Body of pancreas (tissue), 4 donors: Measurements from ENCODE around the gene SETD6. TPM values are rescaled to one million over a fixed set of nuclear protein-coding genes. Genes with fewer than 3 reads are reported as not detected.

Source experiments
- ATAC-seq: fragments of 150-250 bp; one replicate; pipeline ENCODE4 v1.9.1; 2016
- DNase-seq, 4 donors: peaks; one replicate each; pipeline ENCODE4 v3.0.0-alpha.2; 2019
- H3K27ac ChIP-seq, 4 donors: fragments of 200-600 bp; sonication (generic); 1 replicate in 3 of 4; 2 replicates in 1 of 4; pipeline versions ENCODE4 v1.5.1 to v1.6.1; 2016 to 2019; ENCODE audit warnings: mild to moderate bottlenecking in 1 of 4, mixed read lengths in 1 of 4, moderate library complexity in 1 of 4
- H3K27me3 ChIP-seq, 2 donors: fragments of 200-600 bp; sonication (generic); one replicate each; pipeline ENCODE4 v1.6.0; 2016; ENCODE audit warnings: mild to moderate bottlenecking in 1 of 2
- H3K36me3 ChIP-seq, 2 donors: fragments of 200-600 bp; sonication (generic); replicated peaks in 1 of 2; 2 replicates each; pipeline ENCODE4 v1.5.1; 2016; ENCODE audit warnings: low read depth in 2 of 2; ENCODE audit not compliant: insufficient read depth in 1 of 2
- H3K4me1 ChIP-seq: fragments of 200-600 bp; sonication (generic); one replicate; pipeline ENCODE4 v1.6.0; 2016
- H3K4me3 ChIP-seq, 2 donors: fragments of 200-600 bp; sonication (generic); 1 replicate in 1 of 2; 2 replicates in 1 of 2; pipeline ENCODE4 v1.5.1; 2016 to 2019
- H3K9me3 ChIP-seq, 3 donors: fragments of 200-600 bp; sonication (generic); 1 replicate in 2 of 3; 2 replicates in 1 of 3; pipeline ENCODE4 v1.5.1; 2016
- POLR2A ChIP-seq, 3 donors: fragments of 450-650 bp; IDR thresholded peaks; one replicate each; pipeline ENCODE4 v1.6.1; 2016; ENCODE audit warnings: antibody characterized with exemption in 3 of 3, mild to moderate bottlenecking in 2 of 3
- WGBS, 2 donors: methylation state at CpG; one replicate each; pipeline ENCODE4 v1.1.5; 2017; 5-methylcytosine and 5-hydroxymethylcytosine counted together
- intact Hi-C: fragments of 100-400 bp; cut with DNase I; formaldehyde crosslinking; loops from one replicate; pipeline ENCODE4 v1.15.1; 2023
- total RNA-seq, 2 donors: library from RNA; depleted of rRNA; stranded (reverse); fragments of >200 nt; gene quantifications; one replicate each; pipeline ENCODE4 v1.1.0, GENCODE V29; 2016
- TF ChIP-seq, protein P1 (sequence below), 7 experiments: fragments of 450-650 bp in 4 of 7; fragments of 200-600 bp in 3 of 7; sonication (generic) in 3 of 7; IDR thresholded peaks; one replicate each; pipeline ENCODE4 v1.5.1; 2016 to 2019; ENCODE audit warnings: antibody characterized with exemption in 7 of 7

SETD6 gene
- total RNA-seq, 2 donors from 2014 or later: 67.7 to 80.8 TPM

DNA sequence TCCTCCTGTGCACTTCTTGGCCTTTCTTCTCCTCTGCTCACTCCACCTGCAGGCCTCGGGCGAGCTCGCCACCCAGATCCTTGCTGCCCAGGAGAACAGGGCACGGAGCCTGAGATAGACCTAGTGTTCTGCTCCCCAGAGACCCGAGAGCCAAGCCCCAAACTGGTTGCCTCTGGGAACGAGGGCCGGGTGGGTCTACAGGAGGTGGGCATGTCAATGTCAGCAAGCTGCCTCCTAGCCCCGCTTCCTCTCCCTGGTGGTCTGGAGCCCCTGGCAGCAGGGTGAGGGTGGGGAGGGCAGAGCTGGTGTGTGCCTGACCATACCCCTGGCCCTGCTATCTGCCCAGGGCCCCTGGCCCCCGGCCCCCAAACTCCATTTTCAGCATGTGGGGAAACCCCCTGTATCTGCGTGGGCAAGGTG lies 16.2 kb upstream of the SETD6 start:
- intact Hi-C loops: no loop called here
- 91% methylated on average over 7 to 10 of the region's 10 CpGs for WGBS, 2 donors
- Histone ChIP-seq H3K27me3 (no peaks in the 10 kb centered on the region), H3K27ac (no peak overlapping the region), H3K36me3 (no peaks in the 10 kb centered on the region), H3K9me3 (no peaks in the 10 kb centered on the region), H3K4me1 (peaks cover 33% of the 10 kb centered on the region), H3K4me3 (no peak overlapping the region)
- DNase-seq (peak in 1 of 4 donors; percentile 11), ATAC-seq (no peak)
- TF ChIP-seq, protein P1, sequence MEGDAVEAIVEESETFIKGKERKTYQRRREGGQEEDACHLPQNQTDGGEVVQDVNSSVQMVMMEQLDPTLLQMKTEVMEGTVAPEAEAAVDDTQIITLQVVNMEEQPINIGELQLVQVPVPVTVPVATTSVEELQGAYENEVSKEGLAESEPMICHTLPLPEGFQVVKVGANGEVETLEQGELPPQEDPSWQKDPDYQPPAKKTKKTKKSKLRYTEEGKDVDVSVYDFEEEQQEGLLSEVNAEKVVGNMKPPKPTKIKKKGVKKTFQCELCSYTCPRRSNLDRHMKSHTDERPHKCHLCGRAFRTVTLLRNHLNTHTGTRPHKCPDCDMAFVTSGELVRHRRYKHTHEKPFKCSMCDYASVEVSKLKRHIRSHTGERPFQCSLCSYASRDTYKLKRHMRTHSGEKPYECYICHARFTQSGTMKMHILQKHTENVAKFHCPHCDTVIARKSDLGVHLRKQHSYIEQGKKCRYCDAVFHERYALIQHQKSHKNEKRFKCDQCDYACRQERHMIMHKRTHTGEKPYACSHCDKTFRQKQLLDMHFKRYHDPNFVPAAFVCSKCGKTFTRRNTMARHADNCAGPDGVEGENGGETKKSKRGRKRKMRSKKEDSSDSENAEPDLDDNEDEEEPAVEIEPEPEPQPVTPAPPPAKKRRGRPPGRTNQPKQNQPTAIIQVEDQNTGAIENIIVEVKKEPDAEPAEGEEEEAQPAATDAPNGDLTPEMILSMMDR (IDR thresholded peaks at IDR 0.05): no peak
- TF ChIP-seq POLR2A (IDR thresholded peaks at IDR 0.05): no peak

DNA sequence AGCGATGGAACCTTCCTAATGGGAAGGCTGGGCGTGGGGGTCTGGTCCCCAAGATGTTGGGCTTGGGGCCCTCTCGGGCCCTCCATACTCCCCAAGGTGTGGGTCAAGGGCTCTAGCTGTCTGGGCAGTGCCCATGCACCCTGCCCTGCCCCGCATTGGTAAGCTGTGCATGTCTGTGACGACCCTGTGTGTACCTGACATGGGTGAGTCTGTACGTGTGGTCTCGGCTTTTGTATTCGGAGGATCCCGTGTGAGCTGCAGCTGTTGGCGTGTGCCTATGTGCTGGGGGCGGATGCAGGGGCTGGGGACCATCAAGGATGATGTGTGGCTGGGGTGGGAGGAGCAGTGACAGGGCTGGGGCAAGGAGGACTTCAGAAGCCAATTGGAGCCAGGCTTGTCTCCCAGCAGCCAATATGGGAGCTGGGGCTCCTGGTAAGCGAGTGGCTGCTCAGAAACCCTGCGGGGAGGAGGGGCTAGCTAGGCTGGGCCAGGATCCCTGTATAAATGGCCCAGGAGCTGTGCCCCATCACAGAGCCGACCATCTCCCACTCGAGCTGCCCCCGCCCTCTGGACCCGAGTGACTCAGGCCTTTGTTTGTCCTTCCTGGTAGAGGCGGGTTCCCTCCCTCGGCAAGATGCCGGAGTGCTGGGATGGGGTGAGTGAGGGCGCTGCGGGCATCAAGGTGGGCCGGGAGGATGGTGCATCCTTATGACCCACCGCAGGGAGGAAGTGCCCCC lies 15.5 kb upstream of the SETD6 start, which contains the start of gene NDRG4:
Gene NDRG4, plus strand, starts transcription at position 529 of the 737 bp plus-strand sequence. Its CDS starts 106 bp downstream, at position 635.
- Histone ChIP-seq H3K36me3 (no peaks in the 10 kb centered on the region), H3K4me3 (no peak within 1 kb of the TSS), H3K27ac (peak within 1 kb of the TSS in 2 of 4 donors; percentile 26 to 32), H3K4me1 (peaks cover 33% of the 10 kb centered on the region), H3K9me3 (no peaks in the 10 kb centered on the region), H3K27me3 (no peaks in the 10 kb centered on the region)
- peak; percentile 35 to 58 (median 50) for DNase-seq
- 57 to 59% methylated on average over 11 to 24 of the region's 24 CpGs for WGBS, 2 donors
- ATAC-seq: peak; percentile 11
- TF ChIP-seq, protein P1 (IDR thresholded peaks at IDR 0.05): no peak
- TF ChIP-seq POLR2A (IDR thresholded peaks at IDR 0.05): no peak
- intact Hi-C loops: no loop called here

DNA sequence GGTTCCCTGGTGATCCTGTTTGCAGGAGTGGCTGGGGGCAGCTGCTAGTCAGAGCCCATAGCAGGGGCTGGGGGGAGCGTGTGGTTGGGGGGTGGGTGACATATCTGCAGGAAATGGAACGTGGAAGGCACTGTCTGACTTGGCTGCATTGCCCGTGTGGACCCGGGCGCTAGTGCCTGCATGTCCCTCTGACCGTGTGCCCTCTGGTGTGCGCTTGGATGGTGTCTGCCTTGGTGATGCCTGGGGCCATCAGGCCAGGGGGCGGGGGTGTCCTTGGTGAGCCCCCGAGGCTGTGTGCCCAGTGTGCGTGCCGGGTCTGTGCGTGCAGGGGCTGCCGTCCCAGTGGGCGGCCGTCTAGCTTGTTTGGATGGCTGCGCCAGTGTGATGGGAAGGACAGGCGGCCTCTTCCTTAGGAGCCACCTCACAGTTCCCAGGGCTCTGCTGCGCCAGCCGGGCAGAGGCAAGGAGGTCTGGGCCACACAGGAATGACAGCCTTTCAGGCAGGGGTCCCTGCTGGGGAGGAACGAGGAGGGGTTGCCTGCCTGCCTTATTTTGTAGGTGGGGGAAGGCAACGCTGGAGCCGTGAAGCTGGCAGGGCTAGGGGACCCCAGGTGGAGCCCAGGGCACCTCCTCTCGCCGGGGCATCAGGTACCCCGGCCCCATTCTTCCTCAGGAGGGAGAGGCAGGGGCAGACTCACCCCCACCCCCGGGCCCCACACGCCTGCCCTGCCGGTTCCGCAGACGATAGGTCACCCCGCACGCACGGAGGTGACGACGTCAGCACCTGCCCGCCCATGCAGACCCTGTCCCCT lies 14.7 kb upstream of the SETD6 start:
- ATAC-seq: peak; percentile 2
- Histone ChIP-seq H3K4me3 (no peak overlapping the region), H3K36me3 (no peaks in the 10 kb centered on the region), H3K4me1 (peaks cover 33% of the 10 kb centered on the region), H3K9me3 (no peaks in the 10 kb centered on the region), H3K27me3 (no peaks in the 10 kb centered on the region), H3K27ac (peak overlapping the region in 3 of 4 donors; percentile 26 to 32 (median 27))
- intact Hi-C loops: no loop called here
- TF ChIP-seq, protein P1 (IDR thresholded peaks at IDR 0.05): no peak
- no peak for TF ChIP-seq POLR2A (IDR thresholded peaks at IDR 0.05)
- 39 to 43% methylated on average over 7 to 25 of the region's 36 CpGs for WGBS, 2 donors
- peak in 1 of 4 donors; percentile 16 for DNase-seq

DNA sequence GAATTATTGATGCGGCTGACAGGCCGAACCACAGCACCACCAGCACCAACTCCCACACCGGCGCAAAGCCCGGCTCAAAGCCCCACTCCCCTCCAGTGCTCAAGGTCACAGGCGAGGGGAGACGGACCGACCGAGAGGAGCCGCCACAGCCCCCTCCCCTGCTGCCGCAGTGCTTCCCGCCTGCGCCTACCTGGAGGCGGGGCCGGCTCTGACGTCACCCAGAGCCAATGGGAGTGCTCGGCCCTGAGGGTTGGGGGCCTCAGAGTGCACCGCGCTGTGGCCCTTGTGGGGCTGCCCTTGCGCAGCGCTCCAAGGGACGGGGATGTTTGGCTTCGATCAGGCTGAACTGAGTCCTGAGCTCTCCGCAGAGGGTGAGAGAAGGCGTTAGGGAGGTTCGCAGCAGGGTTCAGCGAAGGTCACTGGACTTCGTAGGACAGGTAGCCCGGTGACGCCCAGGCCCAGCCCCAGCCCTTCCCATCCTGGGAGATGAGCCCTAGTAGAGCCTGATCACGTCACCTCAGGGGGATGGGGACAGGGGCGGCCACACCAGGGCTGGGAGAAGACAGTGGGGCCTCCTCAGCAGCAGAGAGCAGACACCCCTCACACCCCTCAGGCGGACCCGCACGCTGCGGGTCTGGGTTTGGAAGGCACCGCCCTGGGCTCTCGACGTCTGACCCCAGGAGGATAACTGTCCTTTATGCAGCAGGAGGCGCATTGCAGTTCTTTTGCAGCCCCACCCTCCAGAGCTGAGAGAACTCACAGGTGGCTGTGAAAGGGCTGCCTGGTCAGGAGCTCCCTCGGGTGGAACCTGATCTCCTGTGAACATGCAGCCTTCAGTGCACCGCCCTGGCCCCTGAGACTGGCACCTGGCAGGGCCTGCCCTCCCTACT lies 13.8 kb upstream of the SETD6 start:
- DNase-seq: peak; percentile 72 to 87 (median 86)
- Histone ChIP-seq H3K27ac (peak overlapping the region in 3 of 4 donors; percentile 4 to 32 (median 27)), H3K27me3 (no peaks in the 10 kb centered on the region), H3K9me3 (no peaks in the 10 kb centered on the region), H3K36me3 (no peaks in the 10 kb centered on the region), H3K4me1 (peaks cover 33% of the 10 kb centered on the region), H3K4me3 (no peak overlapping the region)
- whole genome bisulfite sequencing, 2 donors: 7% methylated on average over 38 of the region's 42 CpGs; no CpG with 5 or more reads in 1 of the 2 donors
- peak; percentile 82 for ATAC-seq
- TF ChIP-seq, protein P1 (IDR thresholded peaks at IDR 0.05): peak in 1 of 7 experiments; percentile 7
- peak in 2 of 3 donors; percentile 20 to 34 for TF ChIP-seq POLR2A (IDR thresholded peaks at IDR 0.05)
- intact Hi-C loops: no loop called here
